ENCODE results near the gene CSNK1G2. TPM values are rescaled to one million over a fixed set of nuclear protein-coding genes. Genes with fewer than 3 reads are reported as not detected.

CSNK1G2 gene
- total and polyA plus RNA-seq, 2 of the 13 experiments (the other 11 are each of a cell fraction or from before 2014, with no cell fraction given) = 53.8 to 72.5 TPM

- TF ChIP-seq KAT8 (CRISPR knock-in tag; IDR thresholded peaks at IDR 0.05) = no peak; the same call in 1 of the 2 replicates
- TF ChIP-seq ONECUT2 (CRISPR knock-in tag; IDR thresholded peaks at IDR 0.05) = no peak
- no peak for TF ChIP-seq ZNF253 (CRISPR knock-in tag; IDR thresholded peaks at IDR 0.05; ENCODE audit: borderline replicate concordance)
- TF ChIP-seq ZUFSP (CRISPR knock-in tag; IDR thresholded peaks at IDR 0.05; ENCODE audit: borderline replicate concordance) = no peak
- TF ChIP-seq SRSF4 (IDR thresholded peaks at IDR 0.05; ENCODE audit: low read depth, low read length, poor library complexity, severe bottlenecking) = no peak
- no peak for TF ChIP-seq KLF13 (CRISPR knock-in tag; IDR thresholded peaks at IDR 0.05)
- no peak; the same call in 1 of the 2 replicates for TF ChIP-seq BCL6 (CRISPR knock-in tag; IDR thresholded peaks at IDR 0.05)
- 0 out of 2 replicates have a peak, but pooled peaks have one; percentile 9 for TF ChIP-seq ELF3 (CRISPR knock-in tag; IDR thresholded peaks at IDR 0.05)
- 0 out of 2 replicates have a peak, but pooled peaks have one; percentile 72 for TF ChIP-seq FOXO4 (CRISPR knock-in tag; conservative IDR thresholded peaks at IDR 0.05)
- no peak for TF ChIP-seq FOXO1 (CRISPR knock-in tag; IDR thresholded peaks at IDR 0.05)
- TF ChIP-seq ZNF142 (CRISPR knock-in tag; IDR thresholded peaks at IDR 0.05) = 0 out of 2 replicates have a peak, but pooled peaks have one; percentile 53
- peak; percentile 42; the same call in 1 of the 2 replicates for TF ChIP-seq SIN3A (IDR thresholded peaks at IDR 0.05; ENCODE audit: borderline replicate concordance, low read depth, low read length)
- TF ChIP-seq TCF7L2 (IDR thresholded peaks at IDR 0.05; ENCODE audit: low read depth, low read length) = no peak
- TF ChIP-seq KMT2B (CRISPR knock-in tag; IDR thresholded peaks at IDR 0.05) = no peak
- TF ChIP-seq ZNF18 (CRISPR knock-in tag; IDR thresholded peaks at IDR 0.05; ENCODE audit: insufficient replicate concordance) = peak; percentile 30
Measured at GRCh38 chr19:1907563-1908363, 33.2 kb upstream of the CSNK1G2 start (continued).
